T-helper 22 cell (primary cell): ENCODE data around the gene GATA6.
"Not testable (repeated sequence)": the region's sequence is repeated elsewhere in the genome, so short reads cannot be mapped to it uniquely, and the experiment has no call there.

ENCODE experiments used
- DNase-seq: peaks from one replicate; pipeline ENCODE4 v3.0.0-alpha.2; 2020; ENCODE audit warnings: low read depth

The GATA6 gene

GRCh38 chr18:22207021-22207758, 37.8 kb downstream of the GATA6 start:
- DNase-seq: no peak

- no peak for DNase-seq
Observed at GRCh38 chr18:22210311-22210754, 40.9 kb downstream of the GATA6 start.

- DNase-seq: no peak
Observed at GRCh38 chr18:22211657-22212056, 42.3 kb downstream of the GATA6 start.

GRCh38 chr18:22213333-22213973, 44.1 kb downstream of the GATA6 start:
- DNase-seq: no peak

- no peak for DNase-seq
Observed at GRCh38 chr18:22214731-22215528, 45.5 kb downstream of the GATA6 start.

GRCh38 chr18:22218835-22219234, 49.4 kb downstream of the GATA6 start:
- no peak for DNase-seq

GRCh38 chr18:22219568-22220355, 50.4 kb downstream of the GATA6 start:
- DNase-seq: no peak

- DNase-seq: not testable (repeated sequence)
Observed at GRCh38 chr18:22220585-22220984, 51.2 kb downstream of the GATA6 start.

GRCh38 chr18:22221350-22221749, 52.0 kb downstream of the GATA6 start:
- DNase-seq: no peak

- DNase-seq: no peak
Observed at GRCh38 chr18:22223254-22223964, 54.0 kb downstream of the GATA6 start.

- DNase-seq: no peak
Observed at GRCh38 chr18:22223965-22224322, 54.6 kb downstream of the GATA6 start.

- DNase-seq: no peak
Observed at GRCh38 chr18:22224339-22224738, 55.0 kb downstream of the GATA6 start.

GRCh38 chr18:22226801-22227200, 57.4 kb downstream of the GATA6 start:
- DNase-seq: no peak

GRCh38 chr18:22228976-22229375, 59.6 kb downstream of the GATA6 start:
- no peak for DNase-seq

GRCh38 chr18:22229456-22230124, 60.2 kb downstream of the GATA6 start:
- no peak for DNase-seq

GRCh38 chr18:22230471-22230945, 61.1 kb downstream of the GATA6 start:
- no peak for DNase-seq

GRCh38 chr18:22233266-22233665, 63.9 kb downstream of the GATA6 start:
- DNase-seq: no peak

GRCh38 chr18:22238036-22238435, 68.6 kb downstream of the GATA6 start:
- DNase-seq: no peak

- no peak for DNase-seq
Observed at GRCh38 chr18:22238681-22239080, 69.3 kb downstream of the GATA6 start.

- no peak for DNase-seq
Observed at GRCh38 chr18:22241921-22242361, 72.6 kb downstream of the GATA6 start.

- DNase-seq: no peak
Observed at GRCh38 chr18:22243513-22243912, 74.1 kb downstream of the GATA6 start.
